HT1080 (cell line): ENCODE results near the gene NFKBIA. TPM values are rescaled to one million over a fixed set of nuclear protein-coding genes. Genes with fewer than 3 reads are reported as not detected.
"Not testable (repeated sequence)": the region's sequence is repeated elsewhere in the genome, so short reads cannot be mapped to it uniquely, and the experiment has no call there.

Source experiments
- DNase-seq: peaks from one replicate; pipeline ENCODE4 v3.0.0-alpha.2; 2015; ENCODE audit warnings: low read depth
- polyA plus RNA-seq, 2 experiments: library from polyadenylated mRNA; depleted of rRNA; stranded (reverse); fragments of >200 nt; gene quantifications; 2 replicates each; pipeline ENCODE4 v1.2.3, GENCODE V29; 2015
- total RNA-seq: library from RNA; depleted of rRNA; stranded (reverse); fragments of >200 nt; shearing (Covaris generic); gene quantifications from 2 replicates; pipeline ENCODE4 v1.2.3, GENCODE V29; 2014; rRNA removed

The NFKBIA gene
- total RNA-seq, result 42.9 and 49.7 TPM in 2 replicates
- polyA plus RNA-seq (2015; cell fraction: cytosol; rRNA removed), result 17.4 and 20.5 TPM in 2 replicates
- 30.2 and 34.7 TPM in 2 replicates for polyA plus RNA-seq (2015; cell fraction: nucleus; rRNA removed)

- peak; percentile 83 for DNase-seq
These were observed at the start of gene NFKBIA for GRCh38 chr14:35404449-35405303. Gene NFKBIA, minus strand, starts transcription at chr14:35404749. Its CDS starts 105 bp downstream, at chr14:35404644.

DNA sequence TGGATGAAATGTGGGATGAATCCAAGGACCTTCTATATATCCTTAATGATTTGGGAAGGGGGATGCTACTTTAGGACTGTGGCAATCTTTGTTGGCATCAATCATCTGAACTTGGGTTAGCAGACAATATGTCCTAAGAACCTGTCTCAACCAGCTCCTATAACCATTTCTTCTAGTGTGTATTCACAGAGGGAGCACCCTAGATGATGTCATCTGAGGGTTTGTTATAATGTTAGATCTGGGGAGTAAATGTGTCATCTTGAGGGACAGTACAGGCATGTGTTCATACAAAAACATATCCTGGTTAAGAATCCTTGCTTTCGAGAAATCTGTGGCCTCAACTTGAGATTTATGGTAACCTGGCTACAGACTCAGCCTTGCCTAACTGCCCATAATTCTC lies 41.9 kb upstream of the NFKBIA start:
- no peak for DNase-seq

- no peak for DNase-seq
These were observed 39.6 kb upstream of the NFKBIA start for GRCh38 chr14:35444104-35444503.

DNA sequence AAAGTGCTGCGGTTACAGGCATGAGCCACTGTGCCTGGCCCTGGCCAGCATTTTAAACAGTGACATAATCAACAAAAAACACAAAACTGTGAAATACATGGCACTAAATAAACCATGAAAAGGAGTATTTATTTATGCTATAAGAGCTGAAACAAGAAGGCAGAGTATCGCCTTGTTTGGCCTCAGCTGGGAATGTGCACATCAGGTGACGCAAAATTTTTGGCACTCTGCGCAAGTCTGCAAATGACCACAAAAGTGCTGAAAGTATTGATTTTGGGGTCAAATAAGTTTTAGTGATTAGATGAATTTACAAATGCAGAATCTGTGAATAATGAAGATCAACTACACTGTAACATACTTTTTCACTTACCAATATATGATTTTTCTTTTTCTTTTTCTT lies 36.6 kb upstream of the NFKBIA start:
- no peak for DNase-seq

GRCh38 chr14:35438910-35439713 lies 34.6 kb upstream of the NFKBIA start:
- DNase-seq, result peak; percentile 6

DNA sequence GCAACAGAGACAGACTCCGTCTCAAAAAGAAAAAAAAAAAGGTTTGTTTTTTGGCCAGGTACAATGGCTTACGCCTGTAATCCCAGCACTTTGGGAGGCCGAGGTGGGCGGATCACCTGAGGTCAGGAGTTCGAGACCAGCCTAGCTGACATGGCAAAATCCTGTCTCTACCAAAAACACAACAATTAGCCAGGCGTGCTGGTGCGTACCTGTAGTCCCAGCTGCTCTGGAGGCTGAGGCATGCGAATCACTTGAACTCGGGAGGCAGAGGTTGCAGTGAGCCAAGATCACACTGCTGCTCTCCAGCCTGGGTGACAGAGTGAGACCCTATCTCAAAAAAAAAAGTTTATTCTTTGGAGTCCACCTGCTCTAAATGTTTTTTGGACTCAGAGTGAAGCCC lies 33.9 kb upstream of the NFKBIA start:
- DNase-seq, result not testable (repeated sequence)

- peak; percentile 62 for DNase-seq
These were observed 30.6 kb upstream of the NFKBIA start for GRCh38 chr14:35435177-35435576.

DNA sequence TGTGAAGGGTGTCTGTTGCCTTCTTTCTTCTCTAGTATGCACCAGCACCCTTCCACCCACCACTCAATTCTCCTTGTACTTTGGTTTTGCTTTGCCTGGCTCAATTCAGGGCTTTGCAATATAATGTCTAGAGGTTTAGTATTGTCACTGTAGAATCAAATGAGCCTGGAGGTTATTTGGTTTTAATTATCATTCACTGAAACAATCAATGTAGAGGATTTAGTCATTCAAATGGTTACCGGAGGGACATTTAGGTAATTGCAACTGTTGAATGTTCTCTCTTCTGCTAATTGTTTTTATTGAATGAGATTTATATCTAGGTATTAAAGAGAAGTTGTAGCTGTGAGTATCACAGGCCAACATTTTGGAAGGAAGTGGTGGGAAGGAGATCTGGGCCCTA lies 29.3 kb upstream of the NFKBIA start:
- DNase-seq, result no peak

GRCh38 chr14:35430459-35431199 lies 26.1 kb upstream of the NFKBIA start:
- no peak for DNase-seq

DNA sequence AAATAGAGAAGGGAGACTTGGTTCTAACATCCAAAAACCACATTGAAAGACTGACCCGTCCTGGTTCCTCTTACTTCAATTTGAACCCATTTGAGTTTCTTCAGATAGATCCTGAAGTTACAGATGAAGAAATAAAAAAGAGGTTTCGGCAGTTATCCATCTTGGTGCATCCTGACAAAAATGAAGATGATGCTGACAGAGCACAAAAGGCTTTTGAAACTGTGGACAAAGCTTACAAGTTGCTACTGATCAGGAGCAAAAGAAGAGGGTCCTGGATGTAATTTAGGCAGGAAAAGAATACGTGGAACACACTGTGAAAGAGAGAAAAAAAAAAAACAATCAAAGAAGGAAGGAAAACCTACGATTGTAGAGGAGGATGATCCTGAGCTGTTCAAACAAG lies 25.4 kb upstream of the NFKBIA start:
- no peak for DNase-seq

GRCh38 chr14:35425850-35426249 lies 21.3 kb upstream of the NFKBIA start:
- DNase-seq, result no peak

DNA sequence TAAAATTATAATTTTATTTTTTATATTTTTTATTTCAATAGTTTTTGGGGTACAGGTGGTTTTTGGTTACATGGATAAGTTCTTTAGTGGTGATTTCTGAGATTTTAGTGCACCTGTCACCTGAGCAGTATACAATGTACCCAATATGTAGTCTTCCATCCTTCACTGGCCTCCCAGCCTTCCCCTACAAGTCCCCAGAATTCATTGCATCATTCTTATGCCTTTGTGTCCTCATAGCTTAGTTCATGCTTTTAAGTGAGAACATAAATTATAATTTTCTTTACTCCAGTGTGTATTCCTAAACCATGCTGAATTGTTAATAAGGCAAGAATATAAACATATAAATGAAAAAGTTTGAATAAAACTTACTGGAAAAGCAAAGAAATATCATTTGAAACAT lies 19.1 kb upstream of the NFKBIA start:
- no peak for DNase-seq

- DNase-seq, result peak; percentile 81
These were observed 15.7 kb upstream of the NFKBIA start for GRCh38 chr14:35420036-35420811.

DNA sequence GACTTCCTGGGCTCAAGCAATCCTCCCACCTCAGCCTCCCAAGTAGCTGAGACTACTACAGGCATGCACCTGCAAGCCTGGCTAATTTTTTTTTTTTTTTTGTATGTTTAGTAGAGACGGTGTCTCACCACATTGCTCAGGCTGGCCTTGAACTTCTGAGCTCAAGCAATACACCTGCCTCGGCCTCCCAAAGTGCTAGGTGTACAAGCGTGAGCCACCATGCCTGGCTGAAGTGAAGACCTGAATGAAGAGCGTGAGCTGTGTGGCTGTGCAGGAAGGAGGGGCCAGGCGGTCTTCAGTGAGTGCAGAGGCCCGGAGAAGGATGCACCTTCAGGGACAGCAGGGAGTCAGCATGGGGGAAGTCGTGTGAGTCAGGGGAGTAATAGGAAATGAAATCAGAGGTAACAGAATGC lies 14.9 kb upstream of the NFKBIA start:
- DNase-seq, result peak; percentile 83

DNA sequence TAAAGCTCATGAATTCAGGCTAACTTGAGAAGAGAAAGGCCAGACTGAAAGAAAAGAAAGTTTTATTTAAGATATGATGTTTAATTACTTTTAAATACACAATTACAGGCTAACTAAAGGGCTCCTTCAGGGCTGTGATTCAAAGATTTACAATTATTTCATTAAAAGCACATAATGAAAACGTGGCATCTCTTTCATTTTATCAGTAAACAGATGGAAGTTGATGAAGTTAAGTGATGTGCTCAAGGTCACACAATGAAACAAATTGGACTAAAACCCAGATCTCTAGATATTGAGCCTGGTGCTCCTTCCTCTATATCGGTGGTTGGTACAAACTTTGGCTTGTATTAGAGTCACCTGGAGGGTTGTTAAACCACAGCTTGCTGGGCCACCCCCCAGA lies 13.5 kb upstream of the NFKBIA start:
- DNase-seq, result no peak

DNA sequence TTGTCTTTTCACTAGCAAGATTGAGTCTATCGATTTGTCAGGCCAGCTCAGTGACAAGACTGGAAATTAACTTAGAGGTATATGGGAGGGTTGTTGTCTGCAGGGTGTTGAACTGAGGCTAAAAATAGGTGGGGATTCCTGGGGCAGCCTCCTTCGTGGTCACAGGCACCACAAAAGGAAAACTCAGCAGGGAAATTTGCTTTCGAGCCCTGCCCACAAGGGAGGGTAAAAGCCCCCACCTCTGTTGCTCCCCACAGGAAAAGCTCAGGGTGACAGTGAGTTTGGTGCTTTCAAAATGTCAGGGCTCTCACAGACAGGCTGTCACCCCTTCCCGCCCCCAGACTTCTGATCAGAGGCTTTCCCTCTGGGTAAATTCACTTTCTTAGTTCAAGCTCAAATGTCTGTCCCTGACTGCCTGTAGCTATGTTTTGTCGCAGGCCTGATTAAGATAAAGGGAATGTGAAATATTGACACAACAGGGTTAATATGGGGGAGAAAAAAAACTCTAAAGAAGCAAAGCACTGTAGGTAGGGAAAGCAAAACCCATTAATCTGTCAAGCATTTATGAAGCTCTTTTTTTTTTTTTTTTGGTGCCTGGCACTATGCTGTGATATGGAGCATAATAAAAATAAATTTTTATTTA lies 11.7 kb upstream of the NFKBIA start:
- DNase-seq, result no peak

- DNase-seq, result peak; percentile 84
These were observed 9.8 kb upstream of the NFKBIA start for GRCh38 chr14:35414365-35414764.

GRCh38 chr14:35412272-35413056 lies 7.9 kb upstream of the NFKBIA start:
- DNase-seq, result no peak

GRCh38 chr14:35410858-35411257 lies 6.3 kb upstream of the NFKBIA start:
- DNase-seq, result no peak
